ENCODE results near the gene TCF12. TPM values are rescaled to one million over a fixed set of nuclear protein-coding genes. Genes with fewer than 3 reads are reported as not detected.

The TCF12 gene
- polyA plus RNA-seq, 1 donor = 194 TPM

- no peak for DNase-seq
Measured at GRCh38 chr15:57216288-57216687, 297.8 kb downstream of the TCF12 start.

GRCh38 chr15:57217778-57218598, 299.5 kb downstream of the TCF12 start:
- peak; percentile 63 for DNase-seq

DNA sequence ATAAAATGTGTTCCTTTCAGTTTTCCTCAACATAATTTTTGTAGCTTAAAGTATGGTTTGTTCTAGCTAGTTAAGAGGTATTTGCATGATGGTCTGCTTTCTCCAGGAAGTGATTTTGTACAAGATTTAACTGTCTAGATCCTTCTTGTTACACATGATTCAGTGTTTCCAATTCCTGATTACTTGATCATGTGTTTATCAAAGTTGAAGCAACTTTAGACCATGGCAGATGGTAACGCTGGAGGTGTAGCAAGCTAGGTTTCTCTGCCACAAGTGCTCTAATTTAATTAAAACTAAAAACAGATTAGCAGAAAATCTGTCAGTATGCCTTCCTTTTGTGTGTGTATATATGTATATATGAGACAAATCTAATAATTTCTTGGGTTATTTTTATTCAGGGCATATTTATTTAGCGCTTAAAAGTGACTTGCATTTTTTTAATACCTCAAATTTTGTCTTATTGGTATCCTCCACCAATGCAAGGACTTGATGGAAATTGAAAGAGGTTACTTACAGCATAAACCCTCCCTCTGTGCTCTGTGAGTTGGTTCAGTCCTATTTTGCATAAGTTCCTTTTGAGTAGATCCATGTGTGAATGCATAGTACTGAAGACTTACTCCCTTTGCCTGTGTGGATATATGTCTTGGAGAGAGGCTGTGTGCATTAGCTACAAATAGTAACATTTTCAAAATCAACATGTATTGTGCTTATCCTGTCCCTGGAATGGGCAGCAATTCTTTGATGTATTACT, 300.6 kb downstream of the TCF12 start:
- peak; percentile 81 for DNase-seq

GRCh38 chr15:57220205-57220604, 301.8 kb downstream of the TCF12 start:
- no peak for DNase-seq

DNA sequence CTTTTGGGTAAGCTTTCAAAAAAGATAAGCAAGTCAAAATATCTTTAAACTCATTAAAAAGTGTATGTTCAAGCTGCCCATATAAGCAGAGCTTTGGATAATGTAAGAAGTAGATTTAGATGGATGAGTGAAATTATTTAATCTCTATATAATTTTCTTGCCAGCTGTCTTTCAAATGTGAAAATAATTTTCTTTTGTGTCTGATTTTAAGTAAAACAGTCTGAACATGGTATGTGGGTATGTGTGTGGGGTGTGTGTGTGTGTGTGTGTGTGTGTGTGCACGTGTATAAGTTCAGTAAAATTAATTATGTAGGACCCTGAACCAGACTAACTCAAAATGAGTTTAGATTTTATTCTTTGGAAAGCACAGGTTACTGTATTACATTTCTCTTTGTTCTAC, 302.7 kb downstream of the TCF12 start:
- DNase-seq = no peak

GRCh38 chr15:57223345-57223744, 304.9 kb downstream of the TCF12 start:
- DNase-seq = no peak

DNA sequence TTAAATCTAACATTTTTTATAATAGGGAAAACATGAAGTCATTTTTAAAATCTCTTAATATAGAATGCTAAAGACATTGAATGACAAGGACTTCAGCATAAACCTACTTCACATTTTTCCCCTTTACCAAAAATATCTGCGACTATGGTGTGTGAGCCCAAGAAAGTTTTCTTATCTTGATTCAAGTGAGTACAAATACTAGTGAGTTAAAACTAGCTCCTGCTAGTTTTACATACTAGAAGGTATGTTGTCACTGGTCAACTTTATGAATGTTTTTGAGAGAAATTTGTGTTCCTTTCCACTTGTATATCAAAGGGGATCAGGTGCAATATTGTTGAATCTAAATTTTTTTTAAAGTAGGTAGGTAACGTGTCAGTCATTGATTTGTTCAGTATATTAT, 305.4 kb downstream of the TCF12 start:
- DNase-seq = no peak

- DNase-seq = no peak
Measured at GRCh38 chr15:57224664-57225063, 306.2 kb downstream of the TCF12 start.

- DNase-seq = no peak
Measured at GRCh38 chr15:57227166-57227565, 308.7 kb downstream of the TCF12 start.

DNA sequence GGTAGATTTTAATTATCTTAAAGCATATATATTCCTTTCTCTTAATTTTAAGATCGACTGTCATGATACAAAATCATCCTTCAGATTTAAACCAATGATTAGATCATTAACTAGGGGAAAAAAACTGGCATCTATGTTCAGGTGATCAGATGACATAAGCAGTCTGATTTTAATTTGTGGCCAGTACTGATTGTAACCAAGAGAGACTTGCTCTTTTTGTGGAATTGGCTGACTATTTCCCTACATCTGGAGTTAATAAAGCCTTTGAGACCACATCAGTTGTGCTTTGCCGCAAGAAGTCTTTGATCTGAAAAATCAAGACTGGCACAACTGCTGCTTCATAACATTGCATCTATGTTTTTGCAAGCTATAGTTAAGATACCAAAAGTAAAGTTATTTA, 309.5 kb downstream of the TCF12 start:
- DNase-seq = no peak

GRCh38 chr15:57228395-57228794, 310.0 kb downstream of the TCF12 start:
- DNase-seq = no peak

- no peak for DNase-seq
Measured at GRCh38 chr15:57229051-57229450, 310.6 kb downstream of the TCF12 start.

GRCh38 chr15:57231559-57231958, 313.1 kb downstream of the TCF12 start:
- no peak for DNase-seq

DNA sequence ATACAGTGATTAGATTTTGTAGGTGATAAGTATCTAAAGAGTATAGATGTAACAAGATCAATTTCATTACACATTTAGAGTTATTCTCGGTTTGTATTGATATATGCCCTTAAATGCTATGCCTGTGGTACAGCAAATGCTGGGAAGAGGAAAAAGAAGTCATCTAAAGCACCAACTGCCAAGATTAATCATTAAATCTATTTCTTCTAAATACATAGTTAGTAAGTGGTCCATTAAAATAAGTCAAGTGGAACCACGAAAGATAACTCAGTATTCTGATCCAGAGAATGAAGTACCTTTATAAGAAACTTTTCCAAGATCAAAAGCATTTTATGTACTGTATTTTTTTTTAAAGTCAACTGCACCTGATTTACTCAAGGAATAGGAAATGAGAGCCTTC, 315.7 kb downstream of the TCF12 start:
- no peak for DNase-seq

GRCh38 chr15:57235186-57235585, 316.7 kb downstream of the TCF12 start:
- DNase-seq = no peak

DNA sequence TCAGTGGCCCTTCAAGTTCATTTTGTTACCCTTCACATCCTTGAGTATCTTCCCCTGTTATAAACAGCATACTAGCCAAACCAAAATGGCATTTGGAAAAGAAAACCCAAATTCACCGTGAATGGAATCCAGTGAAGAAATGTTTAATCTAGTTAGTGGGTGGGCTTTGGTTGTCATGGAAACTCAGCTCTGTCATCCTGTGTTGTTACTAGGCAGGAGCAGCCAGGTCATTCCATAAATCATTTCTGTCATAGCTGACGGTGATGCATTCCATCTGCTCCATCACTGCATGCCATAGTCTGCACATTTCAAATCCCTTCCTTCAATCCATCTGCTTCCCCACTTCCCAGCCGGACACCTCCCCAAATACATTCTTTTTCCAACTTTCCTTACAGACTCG, 317.4 kb downstream of the TCF12 start:
- DNase-seq = peak; percentile 81

DNA sequence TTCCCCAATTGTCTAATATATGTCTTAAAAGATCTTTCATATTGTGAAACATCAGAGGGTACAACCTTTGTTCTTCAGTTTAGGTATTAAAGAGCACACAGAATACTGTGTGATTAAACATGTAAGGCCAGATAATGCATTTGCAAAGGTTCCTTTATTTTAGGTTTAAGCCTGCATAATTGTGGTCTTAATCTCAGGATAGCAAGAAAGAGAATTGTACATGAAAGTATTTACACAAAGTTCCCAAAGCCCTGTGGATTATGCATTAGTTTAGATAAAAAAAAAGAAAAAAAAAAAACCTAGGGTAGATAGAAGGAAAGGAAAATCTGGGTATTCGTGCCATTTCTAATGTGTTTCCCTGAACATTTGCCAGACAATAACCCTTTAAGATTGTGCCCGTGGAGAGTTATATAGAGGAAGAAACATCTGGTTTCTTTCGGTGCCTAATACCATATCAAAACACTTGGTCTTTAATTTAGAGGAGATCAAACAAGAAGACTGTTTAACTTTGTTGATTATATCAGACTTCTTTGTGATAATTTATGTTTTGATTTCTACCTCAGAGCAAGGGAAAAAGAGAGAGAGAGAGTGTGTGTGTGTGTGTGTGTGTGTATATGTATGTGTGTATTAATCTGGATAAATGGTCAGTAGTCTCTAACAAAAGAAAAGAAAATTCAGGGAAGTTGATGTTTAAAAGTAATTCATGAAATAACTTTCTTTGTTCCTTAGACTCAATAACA, 318.3 kb downstream of the TCF12 start:
- DNase-seq = no peak

DNA sequence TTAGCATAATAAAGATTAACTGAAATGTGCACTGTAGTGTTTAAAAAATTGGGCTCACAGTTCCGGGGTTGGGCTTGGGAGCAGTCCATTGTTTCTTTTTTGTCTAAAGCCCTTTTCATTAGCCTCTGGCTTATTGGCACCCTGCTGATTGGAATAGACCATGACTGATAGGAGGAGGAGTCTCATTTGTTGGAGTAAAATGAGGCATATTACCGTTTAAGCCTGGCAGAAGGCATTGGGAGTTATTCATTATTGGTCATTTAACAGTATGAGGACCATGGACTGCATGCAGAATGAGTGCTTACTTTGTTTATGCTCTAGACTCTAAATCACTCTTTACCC, 318.8 kb downstream of the TCF12 start:
- no peak for DNase-seq

GRCh38 chr15:57237676-57238075, 319.2 kb downstream of the TCF12 start:
- DNase-seq = no peak

DNA sequence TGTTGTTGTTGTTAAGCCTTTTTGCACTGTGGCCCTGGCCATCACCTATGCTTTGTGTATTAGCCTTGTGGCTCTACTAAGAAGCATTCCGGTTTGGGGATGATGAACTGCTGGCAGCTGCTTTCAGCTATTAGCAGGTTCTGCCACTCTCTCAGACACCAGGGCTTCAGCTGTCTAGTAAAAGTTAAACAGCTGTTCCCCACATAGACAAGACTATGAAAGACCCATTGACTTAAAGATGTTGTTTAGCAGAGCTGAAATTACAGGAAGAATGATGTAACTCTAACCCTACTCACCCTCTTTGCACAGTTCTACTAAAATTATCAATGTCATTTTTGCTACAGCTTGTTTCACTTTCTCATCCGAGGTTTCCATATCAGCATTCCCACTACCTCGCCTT, 326.7 kb downstream of the TCF12 start:
- DNase-seq = no peak

DNA sequence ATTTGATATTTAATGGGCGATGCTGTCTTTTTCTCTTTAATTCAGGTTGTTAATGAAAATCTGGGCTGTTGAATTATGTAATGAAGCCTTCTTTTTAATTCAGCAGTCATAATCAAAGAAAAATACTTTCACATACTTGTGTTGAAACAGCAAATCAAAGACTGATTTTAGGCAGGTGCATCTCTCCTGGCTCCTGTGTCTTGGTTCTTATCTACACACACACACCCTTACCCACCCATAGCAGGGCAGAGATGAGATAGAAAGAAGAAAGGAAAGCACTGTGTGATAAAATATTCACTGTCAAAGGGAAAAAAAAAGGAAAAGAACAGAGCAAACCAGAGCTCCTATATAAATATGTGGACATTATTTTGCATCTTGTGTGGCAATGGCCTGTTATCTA, 327.3 kb downstream of the TCF12 start:
- DNase-seq = no peak

DNA sequence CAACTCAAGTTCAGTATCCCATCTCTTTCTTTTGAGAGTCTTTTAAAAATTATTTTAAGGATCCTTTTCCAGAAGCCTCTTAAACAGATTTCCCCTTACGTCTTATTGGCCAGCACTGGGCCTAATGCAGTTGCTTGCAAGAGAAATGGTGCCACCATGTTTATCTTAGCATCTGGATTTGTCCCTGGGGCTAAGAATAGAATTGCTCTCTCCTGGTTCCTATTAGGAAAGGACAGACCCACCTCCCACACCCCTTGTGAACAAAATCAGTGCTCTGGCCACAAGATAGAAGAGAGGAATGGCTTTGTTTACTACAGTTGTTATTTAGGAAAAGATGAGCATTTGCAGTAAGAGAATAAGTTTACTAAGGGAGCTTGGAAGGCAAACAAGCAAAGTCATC, 329.6 kb downstream of the TCF12 start:
- no peak for DNase-seq

- DNase-seq = no peak
Measured at GRCh38 chr15:57251308-57251707, 332.9 kb downstream of the TCF12 start.

Data from left kidney (tissue), 2 donors.